GM18909 (cell line): ENCODE results near the gene COL12A1.
A peak's percentile ranks its signal among the peaks of the same experiment; 100 is the strongest.

Experiments
- ATAC-seq: cut with Tn5 transposase; IDR thresholded peaks from one replicate; pipeline ENCODE4 v1.9.1; 2021; ENCODE audit warnings: mild to moderate bottlenecking; ENCODE audit not compliant: unreplicated experiment, poor library complexity

Gene COL12A1

GRCh38 chr6:75213732-75214131 lies 7.9 kb upstream of the COL12A1 start:
- peak; percentile 37 for ATAC-seq

GRCh38 chr6:75213112-75213511 lies 7.3 kb upstream of the COL12A1 start:
- no peak for ATAC-seq

- no peak for ATAC-seq
Measured at GRCh38 chr6:75211920-75212590, 6.2 kb upstream of the COL12A1 start.

GRCh38 chr6:75210885-75211739 lies 5.3 kb upstream of the COL12A1 start:
- ATAC-seq, result no peak

- no peak for ATAC-seq
Measured at GRCh38 chr6:75209184-75209723, 3.4 kb upstream of the COL12A1 start.

GRCh38 chr6:75208298-75209183 lies 2.7 kb upstream of the COL12A1 start:
- peak; percentile 76 for ATAC-seq

GRCh38 chr6:75206576-75207342 lies 906 bp upstream of the COL12A1 start:
- ATAC-seq, result no peak

- no peak for ATAC-seq
Measured at GRCh38 chr6:75204959-75205775, 686 bp downstream of the COL12A1 start.

- ATAC-seq, result peak; percentile 23
Measured at GRCh38 chr6:75204217-75204958, 1.5 kb downstream of the COL12A1 start.

- ATAC-seq, result no peak
Measured at GRCh38 chr6:75203721-75204120, 2.1 kb downstream of the COL12A1 start.

- no peak for ATAC-seq
Measured at GRCh38 chr6:75202676-75203131, 3.1 kb downstream of the COL12A1 start.

- ATAC-seq, result peak; percentile 53
Measured at GRCh38 chr6:75201901-75202672, 3.8 kb downstream of the COL12A1 start.

- no peak for ATAC-seq
Measured at GRCh38 chr6:75201021-75201420, 4.8 kb downstream of the COL12A1 start.

GRCh38 chr6:75199889-75200288 lies 6.0 kb downstream of the COL12A1 start:
- no peak for ATAC-seq

- ATAC-seq, result no peak
Measured at GRCh38 chr6:75196081-75196687, 9.7 kb downstream of the COL12A1 start.

- no peak for ATAC-seq
Measured at GRCh38 chr6:75188221-75188925, 17.5 kb downstream of the COL12A1 start.
